ENCODE results near the gene ART5.
A peak's percentile ranks its signal among the peaks of the same experiment; 100 is the strongest.
"Not testable (repeated sequence)": the region's sequence is repeated elsewhere in the genome, so short reads cannot be mapped to it uniquely, and the experiment has no call there.

Gene ART5

GRCh38 chr11:3641701-3642070, at the start of gene ART5:
ART5 (minus strand) TSS chr11:3641992; CDS start chr11:3641862, 130 bp downstream.
- DNase-seq = no peak

- DNase-seq = no peak
Measured at GRCh38 chr11:3686751-3687150, 45.0 kb upstream of the ART5 start.

DNA sequence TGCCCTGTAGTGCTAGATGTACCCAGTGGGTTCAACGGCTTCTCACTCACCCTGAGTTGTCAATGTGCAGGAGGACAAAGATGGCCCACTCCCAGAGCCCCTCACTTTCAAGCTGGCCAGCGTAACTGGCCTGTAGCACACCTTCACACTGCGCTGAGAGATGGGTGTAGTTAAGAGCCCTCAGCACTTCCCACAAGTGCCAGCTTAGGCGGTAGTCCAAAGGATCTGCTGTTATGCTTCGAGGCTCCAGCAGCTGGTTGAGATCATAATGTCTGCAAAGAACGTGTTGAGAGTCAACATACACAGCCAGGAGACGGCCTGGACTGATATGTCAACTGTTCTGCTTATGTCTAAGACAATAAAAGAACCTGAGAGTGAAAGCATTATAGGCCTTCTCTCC, 44.1 kb upstream of the ART5 start:
- DNase-seq = no peak

- DNase-seq = no peak
Measured at GRCh38 chr11:3684819-3685172, 43.0 kb upstream of the ART5 start.

GRCh38 chr11:3684129-3684818, 42.5 kb upstream of the ART5 start:
- DNase-seq = no peak

DNA sequence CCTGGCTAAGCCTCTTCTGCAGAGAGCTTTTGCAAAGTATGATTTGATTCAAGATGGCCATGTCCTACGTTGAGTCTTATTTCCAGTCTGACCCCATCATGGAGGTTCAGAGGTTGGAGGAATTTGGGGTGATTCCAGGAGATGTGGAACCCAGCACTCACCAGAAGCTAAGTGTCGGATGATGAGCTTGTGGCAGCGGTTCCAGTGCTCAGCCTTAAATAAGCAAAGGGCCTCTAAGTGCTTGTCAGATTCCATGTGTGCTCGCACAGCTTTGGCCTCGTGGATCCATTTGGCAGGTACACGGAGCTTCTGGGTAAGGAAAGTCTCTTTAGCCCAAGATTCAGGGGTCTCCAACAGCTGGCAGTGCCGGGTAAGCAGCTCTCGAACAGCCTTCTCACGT, 41.2 kb upstream of the ART5 start:
- no peak for DNase-seq

DNA sequence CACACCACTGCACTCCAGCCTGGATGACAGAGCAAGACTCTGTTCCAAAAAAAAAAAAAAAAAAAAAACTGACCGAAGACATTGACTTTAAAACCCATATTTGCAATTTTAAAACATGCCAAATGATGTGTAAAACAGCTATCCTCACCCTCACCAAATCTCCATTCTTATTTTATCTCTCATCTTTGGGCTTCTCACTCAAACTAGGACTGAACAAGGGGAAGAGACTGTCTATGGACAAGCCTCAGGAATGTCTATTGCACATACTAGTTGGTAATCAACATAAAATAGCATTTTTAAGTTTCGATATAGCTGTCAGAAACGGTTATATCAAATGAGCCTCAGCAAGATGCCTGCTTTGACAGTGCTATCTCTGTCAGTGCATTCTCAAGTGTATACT, 37.3 kb upstream of the ART5 start:
- no peak for DNase-seq

- DNase-seq = no peak
Measured at GRCh38 chr11:3675971-3676370, 34.2 kb upstream of the ART5 start.

DNA sequence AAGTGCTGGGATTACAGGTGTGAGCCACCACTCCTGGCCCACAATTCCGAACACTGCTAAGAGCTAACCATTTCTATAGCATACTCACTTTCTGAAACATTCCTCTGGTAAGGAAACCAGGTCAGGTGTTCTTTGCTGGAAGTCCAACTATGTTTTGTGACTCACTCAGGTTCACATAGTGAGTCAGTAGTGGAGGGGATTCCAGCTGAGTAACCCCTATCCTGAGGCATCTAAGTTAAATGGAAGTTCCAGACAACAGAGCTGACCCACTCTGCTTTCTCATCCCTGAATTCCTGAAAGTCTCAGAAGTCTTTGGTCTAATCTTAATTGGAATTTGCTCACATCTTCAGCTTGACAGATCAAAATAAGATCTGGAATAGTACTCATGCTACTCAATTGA, 32.4 kb upstream of the ART5 start:
- DNase-seq = no peak

GRCh38 chr11:3671334-3672254, 29.8 kb upstream of the ART5 start, which contains the start of gene CHRNA10:
CHRNA10 (minus strand) TSS chr11:3671384; CDS start chr11:3671312, 72 bp downstream.
- DNase-seq = no peak

DNA sequence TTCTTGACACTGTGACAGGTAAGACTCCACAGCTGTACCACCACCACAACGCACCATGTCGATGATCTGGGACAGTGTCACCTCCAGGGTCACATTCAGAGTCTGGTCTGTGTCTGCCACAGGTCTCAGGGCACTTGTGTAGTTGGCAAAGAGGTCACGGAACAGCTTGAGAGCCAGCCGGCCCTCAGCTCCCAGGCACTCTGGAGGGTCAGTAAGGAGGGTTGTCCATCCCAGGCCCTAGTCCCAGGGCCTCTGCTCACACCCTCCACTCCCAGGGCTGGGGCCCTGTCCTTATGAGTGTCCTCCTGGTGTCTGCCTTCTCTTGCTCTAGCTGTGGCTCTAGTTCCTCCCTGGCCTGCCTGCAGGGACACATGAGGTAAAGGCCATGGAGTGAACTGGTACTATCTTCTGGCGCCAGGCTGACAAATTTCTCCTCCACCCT, 28.0 kb upstream of the ART5 start:
- no peak for DNase-seq

GRCh38 chr11:3669128-3669527, 27.3 kb upstream of the ART5 start:
- DNase-seq = no peak

GRCh38 chr11:3667149-3668035, 25.6 kb upstream of the ART5 start:
- DNase-seq = no peak

GRCh38 chr11:3666023-3666530, 24.3 kb upstream of the ART5 start:
- DNase-seq = no peak

DNA sequence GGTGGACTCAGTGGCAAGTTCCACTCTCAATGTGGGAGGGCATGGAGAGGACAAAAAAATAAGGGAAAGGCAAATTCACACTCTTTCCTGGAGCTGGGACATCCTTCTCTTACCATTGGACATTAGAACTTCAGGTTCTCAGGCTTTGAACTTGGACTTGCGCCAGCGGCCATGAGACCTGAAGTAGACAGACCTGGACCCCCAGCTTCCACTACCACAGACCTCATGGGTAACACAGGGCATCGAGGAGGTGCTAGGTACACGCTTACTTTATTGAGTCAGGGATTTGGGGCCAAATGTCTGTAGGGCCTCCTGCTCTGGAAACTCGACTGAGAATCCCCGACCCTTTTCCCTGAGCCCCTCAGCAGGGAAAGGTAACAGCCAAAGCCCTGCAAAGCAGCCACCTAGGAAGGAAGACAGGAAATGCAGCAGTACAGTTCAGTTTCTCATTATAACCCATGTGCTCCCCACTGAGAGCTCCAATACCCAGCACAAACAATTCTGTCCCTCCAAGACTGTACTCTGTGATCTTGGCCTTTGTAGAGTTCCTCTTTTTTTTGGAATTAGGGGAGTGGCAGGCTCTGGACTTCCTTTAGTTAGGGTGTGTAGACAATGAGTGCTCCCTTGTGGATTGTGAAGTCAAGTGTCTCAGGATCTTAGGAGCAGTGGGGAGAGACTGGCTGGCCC, 23.7 kb upstream of the ART5 start:
- DNase-seq = peak; percentile 63

DNA sequence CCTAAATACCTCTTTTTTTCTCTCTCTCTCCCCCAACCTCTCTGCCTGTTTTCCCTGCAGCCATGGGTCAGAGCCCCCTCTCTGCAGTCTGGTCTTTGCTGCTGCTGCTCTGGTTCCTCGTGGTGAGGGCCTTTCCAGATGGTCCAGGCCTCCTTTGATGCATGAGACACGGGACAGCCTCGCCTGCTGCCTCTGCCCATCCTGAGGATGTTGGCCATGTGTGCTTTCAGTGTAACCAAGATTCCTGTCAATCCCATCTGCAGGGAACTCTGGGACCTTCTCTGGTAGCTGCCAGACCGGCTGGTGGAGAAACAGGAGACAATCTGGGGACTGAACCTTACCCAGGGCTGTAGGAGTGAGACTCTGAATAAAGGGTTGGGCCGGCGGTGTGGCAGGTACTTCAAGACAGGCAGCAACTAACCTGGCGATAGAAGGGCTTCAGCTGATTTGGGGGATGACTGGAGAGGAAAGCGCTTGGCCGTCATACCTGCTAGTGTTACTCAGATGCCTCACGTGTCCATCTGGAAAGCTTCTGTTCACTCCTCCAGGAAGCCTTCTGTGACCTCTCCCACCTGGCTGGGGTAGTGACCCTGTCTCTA, 22.3 kb upstream of the ART5 start:
- no peak for DNase-seq

- no peak for DNase-seq
Measured at GRCh38 chr11:3662856-3663255, 21.1 kb upstream of the ART5 start.

DNA sequence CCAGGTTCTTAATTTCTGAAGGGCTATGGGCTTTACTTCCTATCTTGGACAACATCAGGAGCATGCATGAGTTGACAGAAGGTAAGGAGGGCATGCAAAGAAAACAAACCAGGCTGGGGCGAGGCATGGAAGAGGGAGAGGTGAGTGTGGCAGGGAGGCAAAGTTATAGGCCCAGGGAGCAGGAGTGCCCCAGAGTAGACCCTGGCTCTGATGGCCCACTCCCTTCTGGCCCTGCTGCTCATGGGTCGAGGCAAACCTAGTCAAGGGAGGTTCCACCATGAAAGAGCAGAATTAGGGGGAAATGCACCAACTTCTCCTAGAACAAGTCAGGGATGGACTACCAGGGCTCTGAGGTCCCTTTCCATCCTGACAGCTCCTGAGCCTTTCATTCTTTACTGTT, 19.2 kb upstream of the ART5 start:
- DNase-seq = no peak

DNA sequence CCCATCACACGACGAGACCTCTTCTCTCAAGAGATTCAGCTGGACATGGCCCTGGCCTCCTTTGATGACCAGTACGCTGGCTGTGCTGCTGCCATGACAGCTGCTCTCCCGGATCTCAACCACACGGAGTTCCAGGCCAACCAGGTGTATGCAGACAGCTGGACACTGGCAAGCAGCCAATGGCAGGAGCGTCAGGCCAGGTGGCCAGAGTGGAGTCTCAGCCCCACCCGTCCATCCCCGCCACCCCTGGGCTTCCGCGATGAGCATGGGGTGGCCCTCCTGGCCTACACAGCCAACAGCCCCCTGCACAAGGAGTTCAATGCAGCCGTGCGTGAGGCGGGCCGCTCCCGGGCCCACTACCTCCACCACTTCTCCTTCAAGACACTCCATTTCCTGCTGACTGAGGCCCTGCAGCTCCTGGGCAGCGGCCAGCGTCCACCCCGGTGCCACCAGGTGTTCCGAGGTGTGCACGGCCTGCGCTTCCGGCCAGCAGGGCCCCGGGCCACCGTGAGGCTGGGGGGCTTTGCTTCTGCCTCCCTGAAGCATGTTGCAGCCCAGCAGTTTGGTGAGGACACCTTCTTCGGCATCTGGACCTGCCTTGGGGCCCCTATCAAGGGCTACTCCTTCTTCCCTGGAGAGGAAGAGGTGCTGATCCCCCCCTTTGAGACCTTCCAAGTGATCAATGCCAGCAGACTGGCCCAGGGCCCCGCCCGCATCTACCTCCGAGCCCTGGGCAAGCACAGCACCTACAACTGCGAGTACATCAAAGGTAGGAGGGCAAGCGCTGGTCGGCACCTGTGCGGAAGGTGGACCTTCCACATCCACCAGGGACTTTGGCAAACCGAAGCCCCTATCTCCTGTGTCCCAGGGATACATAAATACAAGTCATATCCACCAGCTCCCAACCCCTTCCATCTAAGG, 18.1 kb upstream of the ART5 start:
- no peak for DNase-seq

DNA sequence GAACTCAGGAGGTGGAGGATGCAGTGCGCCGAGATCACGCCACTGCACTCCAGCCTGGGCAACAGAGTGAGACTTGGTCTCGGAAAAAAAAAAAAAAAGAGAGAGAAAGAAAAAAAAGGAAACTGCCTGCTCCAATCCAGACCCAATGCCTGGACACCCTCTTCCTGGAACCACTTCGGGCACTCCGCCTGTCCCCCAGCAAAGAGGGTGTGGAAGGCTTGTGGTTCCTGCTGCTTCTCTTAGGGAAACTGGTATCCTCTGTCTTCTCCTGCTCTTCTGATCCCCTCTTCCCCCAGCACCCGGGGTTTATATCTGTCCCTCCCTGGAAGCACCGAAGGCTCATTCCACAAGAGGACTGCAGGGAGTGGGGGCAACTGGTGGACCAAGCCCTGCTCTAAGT, 16.5 kb upstream of the ART5 start:
- DNase-seq = no peak

- not testable (repeated sequence) for DNase-seq
Measured at GRCh38 chr11:3657331-3657730, 15.5 kb upstream of the ART5 start.
